Panc1 (cell line): ENCODE results near the gene ADAMTS15. TPM values are rescaled to one million over a fixed set of nuclear protein-coding genes. Genes with fewer than 3 reads are reported as not detected.

Source experiments
- ATAC-seq: fragments of 200-7000 bp; cut with Tn5 transposase; 2 replicates; pipeline ENCODE4 v1.9.1; 2020; ENCODE audit warnings: mild to moderate bottlenecking, moderate library complexity
- BruUV-seq: library from RNA; stranded (reverse); fragments of 400-500 nt; replicated peaks from 2 replicates; lab custom pipeline; 2021; lab: Mats Ljungman, UMichigan
- CTCF ChIA-PET: fragments of 300-600 bp; sonication (Branson Sonifier 250); formaldehyde crosslinking; loops from one replicate; lab custom pipeline; 2022; ENCODE audit warnings: antibody characterized with exemption; lab: Charles Lee
- POLR2A ChIA-PET: fragments of 300-600 bp; sonication (Branson Sonifier 250); formaldehyde crosslinking; loops from one replicate; lab custom pipeline; 2022; ENCODE audit warnings: antibody characterized with exemption; lab: Charles Lee
- DNase-seq: peaks from one replicate; pipeline ENCODE4 v3.0.0-alpha.2; 2010; ENCODE audit warnings: low read depth, low spot score
- H3K27ac ChIP-seq: 2 replicates; pipeline ENCODE4 v1.5.1; 2011; ENCODE audit warnings: mild to moderate bottlenecking, low read length, inconsistent platforms
- H3K27me3 ChIP-seq: fragments of 200-500 bp; sonication (Bioruptor generic); 2 replicates; pipeline ENCODE4 v1.6.0; 2014; ENCODE audit warnings: low read length, inconsistent platforms; ENCODE audit not compliant: control insufficient read depth, insufficient read depth
- H3K36me3 ChIP-seq: fragments of 200-500 bp; sonication (Bioruptor generic); 2 replicates; pipeline ENCODE4 v1.5.1; 2014; ENCODE audit warnings: inconsistent platforms, mild to moderate bottlenecking, low read length, moderate library complexity; ENCODE audit not compliant: control insufficient read depth, insufficient read depth
- H3K4me1 ChIP-seq: 2 replicates; pipeline ENCODE4 v1.5.1; 2011; ENCODE audit warnings: inconsistent platforms, mild to moderate bottlenecking, low read length, moderate library complexity; ENCODE audit not compliant: control insufficient read depth, insufficient read depth
- H3K4me3 ChIP-seq, 2 experiments: 2 replicates each; pipeline ENCODE4 v1.5.1; 2011 to 2012; ENCODE audit warnings: low read depth in 2 of 2, low read length in 2 of 2, mild to moderate bottlenecking in 2 of 2, inconsistent platforms in 1 of 2, moderate library complexity in 1 of 2
- H3K9me3 ChIP-seq: fragments of 200-500 bp; sonication (Bioruptor generic); 2 replicates; pipeline ENCODE4 v1.5.1; 2014; ENCODE audit warnings: low read depth, mild to moderate bottlenecking, inconsistent platforms, low read length, moderate library complexity; ENCODE audit not compliant: control insufficient read depth, insufficient read depth
- POLR2AphosphoS5 ChIP-seq: IDR thresholded peaks from 2 replicates; pipeline ENCODE4 v1.6.1; 2012; ENCODE audit warnings: mild to moderate bottlenecking, low read depth, low read length, moderate library complexity
- REST ChIP-seq, 2 experiments: IDR thresholded peaks; 2 replicates each; pipeline ENCODE4 v1.6.1; 2011 to 2012; ENCODE audit warnings: low read depth in 2 of 2, control low read depth in 1 of 2, low read length in 1 of 2, mild to moderate bottlenecking in 1 of 2, moderate library complexity in 1 of 2; ENCODE audit not compliant: insufficient read depth in 1 of 2
- SIN3A ChIP-seq: IDR thresholded peaks from 2 replicates; pipeline ENCODE4 v1.6.1; 2012; ENCODE audit warnings: low read depth, mild to moderate bottlenecking, low read length, moderate library complexity, borderline replicate concordance; ENCODE audit not compliant: insufficient read depth
- TCF7L2 ChIP-seq: IDR thresholded peaks from 2 replicates; pipeline ENCODE4 v1.6.1; 2011; ENCODE audit warnings: mild to moderate bottlenecking, low read depth, low read length, inconsistent platforms
- in situ Hi-C: cut with HindIII; loops from 2 replicates; pipeline ENCODE4 v1.10.0; 2016; ENCODE audit warnings: low sequenced_read_pairs, low pct_unique_long_range_greater_than_20kb
- intact Hi-C: fragments of 100-400 bp; cut with micrococcal nuclease; formaldehyde crosslinking; loops from one replicate; pipeline ENCODE4 v1.10.0; 2022; ENCODE audit not compliant: unreplicated experiment
- total RNA-seq: library from RNA; stranded (reverse); gene quantifications from one replicate; pipeline ENCODE4 v1.2.1, GENCODE V29; 2021; ENCODE audit not compliant: unreplicated experiment
- TF ChIP-seq, protein P1 (sequence below): fragments of 450-650 bp; IDR thresholded peaks from 2 replicates; pipeline ENCODE4 v1.5.1; 2017; ENCODE audit warnings: mild to moderate bottlenecking

The ADAMTS15 gene
- total RNA-seq, 1 experiment from 2014 or later = 39.9 TPM

DNA sequence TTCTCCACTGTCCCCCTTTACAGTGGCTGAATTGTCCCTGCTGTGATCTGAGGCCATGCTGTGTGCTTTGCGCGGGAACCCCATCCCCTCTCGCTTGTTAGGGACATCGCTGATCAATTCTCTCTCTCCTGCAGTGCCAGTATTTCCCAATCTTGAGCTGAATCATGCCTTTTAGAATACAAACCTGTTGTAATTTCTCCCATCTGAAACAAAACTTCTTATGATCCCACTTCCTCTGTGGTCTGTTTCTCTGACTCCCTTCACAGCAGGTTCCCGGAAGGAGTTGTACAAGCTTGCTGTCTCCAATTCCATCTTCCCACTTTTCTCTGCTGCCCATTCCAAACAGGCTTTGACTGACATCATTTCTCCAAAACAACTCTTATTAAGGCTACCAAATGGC lies 16.8 kb downstream of the ADAMTS15 start:
- TF ChIP-seq TCF7L2 = no peak
- TF ChIP-seq REST (IDR thresholded peaks at IDR 0.05; ENCODE audit: insufficient read depth in 1 of 2, low read depth in 2 of 2, low read length in 1 of 2) = no peak
- TF ChIP-seq SIN3A = no peak
- no peak for TF ChIP-seq POLR2AphosphoS5
- TF ChIP-seq, protein P1, sequence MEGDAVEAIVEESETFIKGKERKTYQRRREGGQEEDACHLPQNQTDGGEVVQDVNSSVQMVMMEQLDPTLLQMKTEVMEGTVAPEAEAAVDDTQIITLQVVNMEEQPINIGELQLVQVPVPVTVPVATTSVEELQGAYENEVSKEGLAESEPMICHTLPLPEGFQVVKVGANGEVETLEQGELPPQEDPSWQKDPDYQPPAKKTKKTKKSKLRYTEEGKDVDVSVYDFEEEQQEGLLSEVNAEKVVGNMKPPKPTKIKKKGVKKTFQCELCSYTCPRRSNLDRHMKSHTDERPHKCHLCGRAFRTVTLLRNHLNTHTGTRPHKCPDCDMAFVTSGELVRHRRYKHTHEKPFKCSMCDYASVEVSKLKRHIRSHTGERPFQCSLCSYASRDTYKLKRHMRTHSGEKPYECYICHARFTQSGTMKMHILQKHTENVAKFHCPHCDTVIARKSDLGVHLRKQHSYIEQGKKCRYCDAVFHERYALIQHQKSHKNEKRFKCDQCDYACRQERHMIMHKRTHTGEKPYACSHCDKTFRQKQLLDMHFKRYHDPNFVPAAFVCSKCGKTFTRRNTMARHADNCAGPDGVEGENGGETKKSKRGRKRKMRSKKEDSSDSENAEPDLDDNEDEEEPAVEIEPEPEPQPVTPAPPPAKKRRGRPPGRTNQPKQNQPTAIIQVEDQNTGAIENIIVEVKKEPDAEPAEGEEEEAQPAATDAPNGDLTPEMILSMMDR = no peak
- intact Hi-C loops (no loop called here), in situ Hi-C loops (loop anchor here (10.0 kb wide), 1 partner anchor 380 kb away; no protein-coding TSS in a partner anchor)
- BruUV-seq = no TSS peak
- Histone ChIP-seq H3K36me3 (no peaks in the 10 kb centered on the region; the same call in none of the 2 replicates), H3K9me3 (no peaks in the 10 kb centered on the region), H3K4me1 (no peaks in the 10 kb centered on the region), H3K4me3 (no peak overlapping the region), H3K27me3 (no peaks in the 10 kb centered on the region), H3K27ac (no peak overlapping the region)
- ATAC-seq (no peak), DNase-seq (no peak)
- CTCF ChIA-PET = no interaction called here
- POLR2A ChIA-PET = no interaction called here

DNA sequence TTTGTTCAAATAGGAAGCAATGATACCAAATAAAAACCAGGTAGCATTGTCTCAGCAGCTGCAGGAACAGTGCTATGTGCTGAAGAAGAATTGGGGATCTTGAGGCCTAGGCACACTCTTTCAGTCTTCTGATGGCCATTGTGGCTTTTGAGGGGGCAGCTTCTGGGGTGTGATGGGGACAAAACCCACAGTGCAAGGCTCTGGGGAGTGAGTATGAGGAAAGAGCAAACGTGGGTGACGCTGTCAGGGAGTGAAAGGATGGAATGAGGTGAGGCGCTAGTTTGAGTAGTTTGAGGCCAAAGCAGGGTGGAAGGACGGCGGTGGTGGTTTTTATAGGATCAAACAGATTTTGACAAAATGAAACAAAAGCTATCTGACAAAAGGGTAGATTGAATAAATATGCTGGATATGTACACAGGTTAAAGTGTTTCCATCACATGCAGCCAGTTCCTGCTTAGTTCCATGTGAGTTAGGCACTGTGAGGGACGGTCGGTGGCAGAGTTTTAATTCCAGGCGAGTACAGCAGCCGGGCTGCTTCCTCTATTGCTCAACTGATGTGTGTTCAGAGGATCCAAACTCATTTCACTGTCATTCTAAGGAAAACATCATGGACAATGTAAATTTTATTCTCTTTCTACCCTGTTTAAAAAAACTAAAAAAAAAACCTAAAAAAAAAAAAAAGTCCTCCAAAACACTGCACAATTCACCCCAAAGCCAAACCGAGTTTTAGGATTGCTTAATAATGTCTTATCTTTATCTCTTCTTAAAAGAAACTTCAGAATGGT lies 18.9 kb downstream of the ADAMTS15 start:
- TSS peak; percentile 44 for BruUV-seq
- ChIA-PET POLR2A (no interaction called here), CTCF (no interaction called here)
- no peak overlapping the region for H3K4me3 ChIP-seq
- ATAC-seq = no peak
- TF ChIP-seq REST (IDR thresholded peaks at IDR 0.05; ENCODE audit: insufficient read depth in 1 of 2, low read depth in 2 of 2, low read length in 1 of 2) = no peak
- TF ChIP-seq, protein P1 = no peak
- TF ChIP-seq SIN3A = no peak
- TF ChIP-seq POLR2AphosphoS5 = no peak
- no peak for TF ChIP-seq TCF7L2
- no peak overlapping the region for H3K27ac ChIP-seq
- in situ Hi-C loops (loop anchor here (10.0 kb wide), 1 partner anchor 377 kb away; no protein-coding TSS in a partner anchor), intact Hi-C loops (no loop called here)
- no peaks in the 10 kb centered on the region for H3K9me3 ChIP-seq
- no peaks in the 10 kb centered on the region for H3K27me3 ChIP-seq
- H3K36me3 ChIP-seq = no peaks in the 10 kb centered on the region; the same call in none of the 2 replicates
- no peak for DNase-seq
- H3K4me1 ChIP-seq = no peaks in the 10 kb centered on the region
